C4-2B (cell line): ENCODE results near the gene HEATR9.

Experiments
- H3K27ac ChIP-seq: fragments of 450-650 bp; 2 replicates; pipeline ENCODE4 v1.5.1; 2017
- CTCF ChIP-seq: fragments of 450-650 bp; conservative IDR thresholded peaks from 2 replicates; pipeline ENCODE4 v1.5.1; 2017; ENCODE audit warnings: mild to moderate bottlenecking
- ZFX ChIP-seq: fragments of 450-650 bp; IDR thresholded peaks from 2 replicates; pipeline ENCODE4 v1.6.1; 2017

Gene HEATR9

DNA sequence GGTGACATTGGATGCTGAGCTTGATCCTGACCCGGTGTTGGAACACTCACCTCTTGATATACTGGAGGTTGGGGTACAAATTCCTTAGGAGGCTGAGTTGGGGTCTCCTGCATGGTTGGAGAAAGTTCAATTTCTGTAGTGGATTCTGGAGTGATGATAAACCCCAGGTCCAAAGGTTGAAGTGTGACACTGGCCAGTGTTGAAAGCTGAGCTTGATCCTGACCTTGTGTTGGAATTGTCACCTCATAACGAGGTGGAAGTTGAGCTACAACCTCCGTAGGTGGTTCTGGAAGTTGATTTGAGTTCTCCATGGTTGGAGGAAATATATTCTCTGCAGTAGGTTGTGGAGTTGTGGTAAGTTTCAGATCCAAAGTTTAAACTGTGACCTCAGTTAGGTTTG lies 40.7 kb upstream of the HEATR9 start:
- TF ChIP-seq CTCF (no peak), ZFX (no peak)
- H3K27ac ChIP-seq: no peak overlapping the region

GRCh38 chr17:35907691-35908090 lies 39.0 kb upstream of the HEATR9 start:
- TF ChIP-seq CTCF (no peak), ZFX (no peak)
- H3K27ac ChIP-seq: no peak overlapping the region

DNA sequence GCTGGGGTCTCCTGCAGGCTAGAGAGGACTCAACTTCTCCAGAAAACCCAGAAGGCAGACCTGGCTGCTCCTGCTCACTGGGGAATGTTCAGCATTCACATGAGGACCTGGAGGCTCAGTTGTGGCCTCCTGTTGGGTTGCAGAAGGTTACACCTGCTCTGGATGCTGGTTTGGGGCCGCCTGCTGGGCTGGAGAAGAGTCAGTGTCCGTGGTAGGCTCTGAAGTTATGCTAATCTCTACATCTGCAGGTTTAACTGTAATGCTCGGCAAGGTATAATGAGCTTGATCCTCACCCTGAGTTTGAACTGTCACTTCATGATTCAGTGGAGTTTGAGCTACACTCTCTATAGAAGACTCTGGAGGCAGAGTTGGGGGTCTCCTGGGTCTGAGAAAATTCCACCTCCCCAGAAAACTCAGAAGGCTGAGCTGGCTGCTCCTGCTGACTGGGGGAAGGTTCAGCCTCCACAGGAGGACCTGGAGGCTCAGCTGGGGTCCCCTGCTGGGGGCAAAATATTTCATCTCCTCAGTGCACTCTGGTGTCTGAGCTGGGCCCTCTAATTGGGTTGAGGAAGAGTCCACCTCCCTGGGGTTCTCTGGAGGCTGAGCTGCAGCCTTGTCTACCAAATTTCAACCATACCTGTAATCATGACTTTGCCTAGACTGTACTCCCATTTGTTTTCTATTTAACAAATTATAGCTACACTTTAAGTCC lies 38.4 kb upstream of the HEATR9 start:
- TF ChIP-seq ZFX: no peak
- no peak for TF ChIP-seq CTCF
- H3K27ac ChIP-seq: no peak overlapping the region

- TF ChIP-seq ZFX (no peak), CTCF (no peak)
- no peak overlapping the region for H3K27ac ChIP-seq
Observed at GRCh38 chr17:35906191-35906925, 37.7 kb upstream of the HEATR9 start.

DNA sequence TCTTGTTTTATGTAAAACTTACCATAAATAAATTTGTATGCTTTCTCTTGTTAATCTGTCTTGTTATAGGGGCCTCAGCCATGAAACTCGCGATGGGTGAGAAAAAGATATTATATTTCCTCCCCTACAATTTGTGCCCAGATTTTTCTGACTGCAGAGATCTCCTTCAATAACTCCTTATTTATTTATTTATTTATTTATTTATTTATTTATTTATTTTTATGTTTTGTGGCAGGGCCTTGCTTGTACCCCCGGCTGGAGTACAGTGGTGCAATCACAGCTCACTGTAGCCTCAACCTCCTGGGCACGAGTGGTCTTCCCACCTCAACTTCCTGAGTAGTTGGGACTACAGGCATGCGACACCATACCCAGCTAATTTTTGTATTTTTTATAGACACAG lies 34.8 kb upstream of the HEATR9 start:
- no peak for TF ChIP-seq CTCF

DNA sequence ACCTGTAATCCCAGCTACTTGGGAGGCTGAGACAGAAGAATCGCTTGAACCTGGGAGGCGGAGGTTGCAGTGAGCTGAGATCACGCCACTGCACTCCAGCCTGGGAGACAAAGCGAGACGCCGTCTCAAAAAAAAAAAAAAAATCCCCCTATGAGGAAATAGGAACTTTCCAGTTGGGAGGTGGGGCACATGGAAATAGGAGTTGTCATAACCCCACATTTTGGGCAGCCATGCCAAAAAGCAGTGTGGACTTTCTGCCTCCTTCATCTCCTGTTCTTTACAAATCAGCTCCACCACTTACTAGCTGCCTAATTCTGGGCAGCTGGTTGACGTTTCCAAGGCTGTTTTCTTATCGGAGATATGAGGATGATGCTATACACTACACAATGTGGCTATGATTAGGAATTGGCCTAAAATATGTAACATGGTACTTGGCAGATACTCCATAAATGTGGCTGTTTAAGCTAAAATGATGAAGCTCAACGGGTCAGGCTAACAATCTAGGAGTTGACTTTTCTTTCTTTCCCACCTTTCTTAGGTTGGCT lies 33.0 kb upstream of the HEATR9 start:
- no peak overlapping the region for H3K27ac ChIP-seq
- TF ChIP-seq CTCF (no peak), ZFX (no peak)

More for the DNA sequence above, 34.8 kb upstream of the HEATR9 start:
- H3K27ac ChIP-seq: no peak overlapping the region
